CD14-positive monocyte (primary cell): Measurements from ENCODE around the gene SLC35E3. TPM values are rescaled to one million over a fixed set of nuclear protein-coding genes. Genes with fewer than 3 reads are reported as not detected.

Experiments
- DNase-seq, 3 donors: peaks; one replicate each; pipeline ENCODE4 v3.0.0-alpha.2; 2011 to 2022
- H2AFZ ChIP-seq: 2 replicates; pipeline ENCODE4 v1.6.0; 2012; ENCODE audit warnings: mild to moderate bottlenecking, low read depth, low read length, inconsistent platforms; ENCODE audit not compliant: insufficient read depth, poor library complexity, severe bottlenecking
- H3K27ac ChIP-seq, 2 donors: 1 replicate in 1 of 2; 2 replicates in 1 of 2; pipeline ENCODE4 v1.5.1; 2012 to 2013; ENCODE audit warnings: low read length in 2 of 2, control low read depth in 1 of 2, inconsistent platforms in 1 of 2, low read depth in 1 of 2, mild to moderate bottlenecking in 1 of 2
- H3K27me3 ChIP-seq, 2 donors: one replicate each; pipeline versions ENCODE4 v1.6.0 to v1.6.1; 2011 to 2013; ENCODE audit warnings: low read length in 2 of 2; ENCODE audit not compliant: control insufficient read depth in 2 of 2, insufficient read depth in 2 of 2
- H3K36me3 ChIP-seq, 2 donors: replicated peaks in 1 of 2; 1 replicate in 1 of 2; 2 replicates in 1 of 2; pipeline versions ENCODE4 v1.5.1 to v1.6.1; 2012 to 2013; ENCODE audit warnings: low read length in 2 of 2, control low read depth in 1 of 2, inconsistent platforms in 1 of 2, mild to moderate bottlenecking in 1 of 2; ENCODE audit not compliant: insufficient read depth in 2 of 2, control insufficient read depth in 1 of 2
- H3K4me1 ChIP-seq, 2 donors: 1 replicate in 1 of 2; 2 replicates in 1 of 2; pipeline versions ENCODE4 v1.5.1 to v1.6.1; 2012 to 2013; ENCODE audit warnings: low read length in 2 of 2, control low read depth in 1 of 2, inconsistent platforms in 1 of 2, mild to moderate bottlenecking in 1 of 2, moderate library complexity in 1 of 2; ENCODE audit not compliant: insufficient read depth in 2 of 2, control insufficient read depth in 1 of 2
- H3K4me2 ChIP-seq: replicated peaks from 2 replicates; pipeline ENCODE3; 2012; ENCODE audit warnings: low read length, moderate library complexity, mild to moderate bottlenecking; ENCODE audit not compliant: poor library complexity, severe bottlenecking; ENCODE audit errors: extremely low read depth
- H3K4me3 ChIP-seq, 3 experiments: fragments of 200-600 bp in 1 of 3; sonication (generic) in 1 of 3; replicated peaks in 1 of 3; 1 replicate in 2 of 3; 2 replicates in 1 of 3; pipeline ENCODE4 v1.5.1; 2011 to 2013; ENCODE audit warnings: low read length in 3 of 3, mild to moderate bottlenecking in 3 of 3, control low read depth in 2 of 3, low read depth in 2 of 3, inconsistent platforms in 1 of 3, moderate library complexity in 1 of 3
- H3K79me2 ChIP-seq: 2 replicates; pipeline ENCODE4 v1.6.0; 2012; ENCODE audit warnings: mild to moderate bottlenecking, control low read depth, inconsistent platforms, low read length, moderate library complexity; ENCODE audit not compliant: insufficient read depth
- H3K9ac ChIP-seq: 2 replicates; pipeline ENCODE4 v1.6.0; 2017; ENCODE audit warnings: low read length, mild to moderate bottlenecking; ENCODE audit not compliant: insufficient read depth, poor library complexity, severe bottlenecking
- H3K9me3 ChIP-seq, 2 donors: replicated peaks in 1 of 2; 1 replicate in 1 of 2; 2 replicates in 1 of 2; pipeline versions ENCODE4 v1.5.1 to v1.6.1; 2012 to 2013; ENCODE audit warnings: low read length in 2 of 2, control low read depth in 1 of 2; ENCODE audit not compliant: control insufficient read depth in 1 of 2, insufficient read depth in 1 of 2
- H4K20me1 ChIP-seq: 2 replicates; pipeline ENCODE4 v1.6.0; 2012; ENCODE audit warnings: mild to moderate bottlenecking, low read length, control low read depth, moderate library complexity; ENCODE audit not compliant: insufficient read depth
- H3K27ac Mint-ChIP-seq, 7 donors: one replicate each; pipeline ENCODE4 v1.8.0; 2020; ENCODE audit warnings: mild to moderate bottlenecking in 7 of 7, mixed read lengths in 7 of 7, moderate library complexity in 6 of 7, inconsistent platforms in 2 of 7
- H3K27me3 Mint-ChIP-seq, 3 donors: one replicate each; pipeline ENCODE4 v1.8.0; 2021 to 2022; ENCODE audit warnings: low read depth in 3 of 3, mild to moderate bottlenecking in 3 of 3, mixed read lengths in 3 of 3, moderate library complexity in 3 of 3, inconsistent platforms in 1 of 3
- H3K36me3 Mint-ChIP-seq, 2 donors: one replicate each; pipeline ENCODE4 v1.8.0; 2020; ENCODE audit warnings: mixed read lengths in 2 of 2, inconsistent platforms in 1 of 2, mild to moderate bottlenecking in 1 of 2
- H3K4me1 Mint-ChIP-seq: one replicate; pipeline ENCODE4 v1.8.0; 2020; ENCODE audit warnings: mild to moderate bottlenecking, mixed read lengths
- H3K4me3 Mint-ChIP-seq, 2 donors: one replicate each; pipeline ENCODE4 v1.8.0; 2020; ENCODE audit warnings: mild to moderate bottlenecking in 2 of 2, mixed read lengths in 2 of 2, moderate library complexity in 1 of 2
- H3K9me3 Mint-ChIP-seq, 7 donors: one replicate each; pipeline ENCODE4 v1.8.0; 2020 to 2022; ENCODE audit warnings: mixed read lengths in 7 of 7, mild to moderate bottlenecking in 6 of 7, moderate library complexity in 6 of 7, inconsistent platforms in 2 of 7
- CTCF ChIP-seq: fragments of 200-600 bp; IDR thresholded peaks from one replicate; pipeline ENCODE4 v1.8.0; 2022; ENCODE audit warnings: antibody characterized with exemption, mild to moderate bottlenecking
- WGBS: methylation state at CpG from one replicate; pipeline ENCODE4 v1.1.5; 2013; ENCODE audit warnings: missing lambda C conversion rate; ENCODE audit not compliant: insufficient coverage; 5-methylcytosine and 5-hydroxymethylcytosine counted together
- intact Hi-C, 2 donors: fragments of 100-400 bp; cut with micrococcal nuclease; formaldehyde crosslinking; loops; one replicate each; pipeline versions ENCODE4 v1.15.0 to v1.15.1; 2023
- polyA plus RNA-seq, 3 donors: library from polyadenylated mRNA; depleted of rRNA in 1 of 3; unstranded in 2 of 3; stranded (reverse) in 1 of 3; fragments of 300-500 nt in 2 of 3; fragments of >200 nt in 1 of 3; fragmentation: Illumina TruSeq in 2 of 3; gene quantifications; 1 replicate in 2 of 3; 2 replicates in 1 of 3; pipeline ENCODE4 v1.2.3, GENCODE V29; 2012 to 2021

Gene SLC35E3
- polyA plus RNA-seq, 3 donors = 4.3 to 12.4 (median 10.9) TPM

GRCh38 chr12:68773582-68773981 lies 27.6 kb downstream of the SLC35E3 start:
- Mint-ChIP-seq H3K27me3 (peaks cover 0 to 2% (median under 1%) of the 10 kb centered on the region in 3 donors), H3K4me1 (peaks cover 8% of the 10 kb centered on the region), H3K27ac (no peak overlapping the region), H3K9me3 (peaks cover 0 to 2% (median 0%) of the 10 kb centered on the region in 7 donors), H3K4me3 (no peak overlapping the region), H3K36me3 (no peaks in the 10 kb centered on the region)
- no peak overlapping the region for H2AFZ ChIP-seq
- TF ChIP-seq CTCF = no peak
- no peak overlapping the region for H3K4me3 ChIP-seq
- no peaks in the 10 kb centered on the region for H4K20me1 ChIP-seq
- WGBS = 100% methylated on average over 2 of the region's 5 CpGs
- H3K4me1 ChIP-seq = no peaks in the 10 kb centered on the region
- H3K4me2 ChIP-seq = no peak overlapping the region
- no peak overlapping the region for H3K9ac ChIP-seq
- H3K9me3 ChIP-seq = no peaks in the 10 kb centered on the region
- H3K27ac ChIP-seq = no peak overlapping the region
- no peaks in the 10 kb centered on the region for H3K36me3 ChIP-seq
- DNase-seq = no peak
- no peaks in the 10 kb centered on the region for H3K27me3 ChIP-seq
- H3K79me2 ChIP-seq = no peaks in the 10 kb centered on the region
- intact Hi-C loops = loop anchor here in 1 of 2 donors (10.0 kb wide), 1 partner anchor 51 kb away; no protein-coding TSS in a partner anchor

GRCh38 chr12:68775121-68775630 lies 29.2 kb downstream of the SLC35E3 start:
- H3K4me3 ChIP-seq = no peak overlapping the region
- H2AFZ ChIP-seq = no peak overlapping the region
- no peak overlapping the region for H3K4me2 ChIP-seq
- peaks cover 0 to 2% (median 0%) of the 10 kb centered on the region in 7 donors for H3K9me3 Mint-ChIP-seq
- no peaks in the 10 kb centered on the region for H4K20me1 ChIP-seq
- H3K9ac ChIP-seq = no peak overlapping the region
- WGBS = 100% methylated on average over 3 of the region's 7 CpGs
- no peak for DNase-seq
- H3K9me3 ChIP-seq = no peaks in the 10 kb centered on the region
- H3K36me3 ChIP-seq = no peaks in the 10 kb centered on the region
- H3K27me3 Mint-ChIP-seq = peaks cover 0 to 2% (median 1%) of the 10 kb centered on the region in 3 donors
- H3K27ac Mint-ChIP-seq = no peak overlapping the region
- no peak overlapping the region for H3K27ac ChIP-seq
- no peaks in the 10 kb centered on the region for H3K4me1 ChIP-seq
- H3K27me3 ChIP-seq = no peaks in the 10 kb centered on the region
- peaks cover 8% of the 10 kb centered on the region for H3K4me1 Mint-ChIP-seq
- no peak overlapping the region for H3K4me3 Mint-ChIP-seq
- intact Hi-C loops = loop anchor here in 1 of 2 donors (10.0 kb wide), 1 partner anchor 50 kb away; no protein-coding TSS in a partner anchor
- no peak for TF ChIP-seq CTCF
- H3K79me2 ChIP-seq = no peaks in the 10 kb centered on the region
- no peaks in the 10 kb centered on the region for H3K36me3 Mint-ChIP-seq
